ENCODE results near the gene NUB1. TPM values are rescaled to one million over a fixed set of nuclear protein-coding genes. Genes with fewer than 3 reads are reported as not detected.

The NUB1 gene
- total RNA-seq, 1 donor from 2014 or later, result 41.6 TPM

DNA sequence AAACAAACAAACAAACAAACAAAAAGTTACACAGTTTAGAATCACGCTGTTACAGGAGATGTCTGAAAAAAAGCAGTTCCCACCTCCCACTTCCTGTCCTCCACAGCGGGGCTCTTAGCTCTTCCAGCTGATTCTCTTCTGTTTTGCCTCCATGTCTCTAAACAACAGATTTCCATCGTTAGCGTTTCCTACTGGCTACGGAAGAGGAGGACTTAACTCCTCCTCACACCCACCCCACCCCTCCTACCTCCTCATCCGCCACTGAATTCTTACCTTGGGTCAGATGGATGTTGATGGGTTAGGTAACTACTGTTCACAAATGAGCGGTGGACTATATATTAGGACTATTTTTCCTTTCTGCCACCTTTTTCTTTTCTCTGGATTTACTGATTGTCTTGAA is 36.8 kb upstream of the NUB1 start:
- Histone ChIP-seq H3K4me2 (ENCODE audit: low read length) (peak overlapping the region; percentile 11), H3K4me1 (ENCODE audit: insufficient read depth, low read length) (peaks cover 8% of the 10 kb centered on the region), H3K79me2 (ENCODE audit: insufficient read depth, low read length) (no peaks in the 10 kb centered on the region), H2AFZ (ENCODE audit: low read depth, low read length) (peak overlapping the region; percentile 38), H3K4me3 (ENCODE audit: insufficient read depth, low read depth, low read length) (no peak overlapping the region), H3K27ac (ENCODE audit: low read depth, low read length) (no peak overlapping the region), H3K36me3 (ENCODE audit: insufficient read depth, low read length) (no peaks in the 10 kb centered on the region), H4K20me1 (ENCODE audit: insufficient read depth, low read length) (no peaks in the 10 kb centered on the region), H3K27me3 (ENCODE audit: insufficient read depth, low read length) (peaks cover 24% of the 10 kb centered on the region), H3K9me3 (ENCODE audit: insufficient read depth, low read depth, low read length) (no peaks in the 10 kb centered on the region), H3K9ac (ENCODE audit: low read length) (no peak overlapping the region)
- FAIRE-seq, result no peak
- DNase-seq (ENCODE audit: low read depth), result no peak
- H3K4me1 Mint-ChIP-seq (ENCODE audit: low read depth, unreplicated experiment), result peaks cover 2% of the 10 kb centered on the region
- H3K36me3 Mint-ChIP-seq (ENCODE audit: low read depth, unreplicated experiment), result no peaks in the 10 kb centered on the region
- TF ChIP-seq, protein P1, sequence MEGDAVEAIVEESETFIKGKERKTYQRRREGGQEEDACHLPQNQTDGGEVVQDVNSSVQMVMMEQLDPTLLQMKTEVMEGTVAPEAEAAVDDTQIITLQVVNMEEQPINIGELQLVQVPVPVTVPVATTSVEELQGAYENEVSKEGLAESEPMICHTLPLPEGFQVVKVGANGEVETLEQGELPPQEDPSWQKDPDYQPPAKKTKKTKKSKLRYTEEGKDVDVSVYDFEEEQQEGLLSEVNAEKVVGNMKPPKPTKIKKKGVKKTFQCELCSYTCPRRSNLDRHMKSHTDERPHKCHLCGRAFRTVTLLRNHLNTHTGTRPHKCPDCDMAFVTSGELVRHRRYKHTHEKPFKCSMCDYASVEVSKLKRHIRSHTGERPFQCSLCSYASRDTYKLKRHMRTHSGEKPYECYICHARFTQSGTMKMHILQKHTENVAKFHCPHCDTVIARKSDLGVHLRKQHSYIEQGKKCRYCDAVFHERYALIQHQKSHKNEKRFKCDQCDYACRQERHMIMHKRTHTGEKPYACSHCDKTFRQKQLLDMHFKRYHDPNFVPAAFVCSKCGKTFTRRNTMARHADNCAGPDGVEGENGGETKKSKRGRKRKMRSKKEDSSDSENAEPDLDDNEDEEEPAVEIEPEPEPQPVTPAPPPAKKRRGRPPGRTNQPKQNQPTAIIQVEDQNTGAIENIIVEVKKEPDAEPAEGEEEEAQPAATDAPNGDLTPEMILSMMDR (IDR thresholded peaks at IDR 0.05; ENCODE audit: insufficient read depth, low read depth, low read length), result no peak
- no peak for TF ChIP-seq EZH2 (IDR thresholded peaks at IDR 0.05; ENCODE audit: insufficient read depth, low read length)
- no peak overlapping the region for H3K4me3 Mint-ChIP-seq (ENCODE audit: unreplicated experiment)
- H3K27ac Mint-ChIP-seq (ENCODE audit: unreplicated experiment), result peak overlapping the region; percentile 42
- H3K27me3 Mint-ChIP-seq (ENCODE audit: low read depth, unreplicated experiment), result peaks cover 53% of the 10 kb centered on the region
- peaks cover 2% of the 10 kb centered on the region for H3K9me3 Mint-ChIP-seq (ENCODE audit: unreplicated experiment)

DNA sequence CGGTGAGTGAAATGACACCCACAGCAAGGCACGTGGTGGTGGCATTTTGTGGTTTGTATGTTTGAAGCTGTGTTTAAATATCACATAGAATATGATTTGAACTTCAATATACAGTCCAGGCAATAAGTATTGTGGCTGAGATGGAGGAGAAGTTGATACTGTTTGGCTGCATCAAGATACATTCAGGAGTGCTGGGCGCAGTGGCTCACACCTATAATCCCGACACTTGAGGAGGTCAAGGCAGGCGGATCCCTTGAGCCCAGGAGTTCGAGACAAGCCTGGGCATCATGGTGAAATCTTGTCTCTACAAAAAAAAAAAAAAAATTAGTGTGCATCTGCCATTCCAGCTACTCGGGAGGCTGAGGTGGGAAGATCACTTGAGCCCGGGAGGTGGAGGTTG is 35.2 kb upstream of the NUB1 start:
- Histone ChIP-seq H3K36me3 (ENCODE audit: insufficient read depth, low read length) (no peaks in the 10 kb centered on the region), H3K4me3 (ENCODE audit: insufficient read depth, low read depth, low read length) (no peak overlapping the region), H3K4me1 (ENCODE audit: insufficient read depth, low read length) (peaks cover 8% of the 10 kb centered on the region), H3K79me2 (ENCODE audit: insufficient read depth, low read length) (no peaks in the 10 kb centered on the region), H3K27ac (ENCODE audit: low read depth, low read length) (no peak overlapping the region), H3K9ac (ENCODE audit: low read length) (no peak overlapping the region), H4K20me1 (ENCODE audit: insufficient read depth, low read length) (no peaks in the 10 kb centered on the region), H2AFZ (ENCODE audit: low read depth, low read length) (no peak overlapping the region), H3K4me2 (ENCODE audit: low read length) (no peak overlapping the region), H3K27me3 (ENCODE audit: insufficient read depth, low read length) (peaks cover 15% of the 10 kb centered on the region), H3K9me3 (ENCODE audit: insufficient read depth, low read depth, low read length) (peaks cover 4% of the 10 kb centered on the region)
- Mint-ChIP-seq H3K36me3 (ENCODE audit: low read depth, unreplicated experiment) (no peaks in the 10 kb centered on the region), H3K4me1 (ENCODE audit: low read depth, unreplicated experiment) (peaks cover 2% of the 10 kb centered on the region), H3K27me3 (ENCODE audit: low read depth, unreplicated experiment) (peaks cover 41% of the 10 kb centered on the region), H3K27ac (ENCODE audit: unreplicated experiment) (no peak overlapping the region), H3K4me3 (ENCODE audit: unreplicated experiment) (no peak overlapping the region), H3K9me3 (ENCODE audit: unreplicated experiment) (no peaks in the 10 kb centered on the region)
- FAIRE-seq (no peak), DNase-seq (ENCODE audit: low read depth) (no peak)
- no peak for TF ChIP-seq EZH2 (IDR thresholded peaks at IDR 0.05; ENCODE audit: insufficient read depth, low read length)
- TF ChIP-seq, protein P1 (IDR thresholded peaks at IDR 0.05; ENCODE audit: insufficient read depth, low read depth, low read length), result no peak

DNA sequence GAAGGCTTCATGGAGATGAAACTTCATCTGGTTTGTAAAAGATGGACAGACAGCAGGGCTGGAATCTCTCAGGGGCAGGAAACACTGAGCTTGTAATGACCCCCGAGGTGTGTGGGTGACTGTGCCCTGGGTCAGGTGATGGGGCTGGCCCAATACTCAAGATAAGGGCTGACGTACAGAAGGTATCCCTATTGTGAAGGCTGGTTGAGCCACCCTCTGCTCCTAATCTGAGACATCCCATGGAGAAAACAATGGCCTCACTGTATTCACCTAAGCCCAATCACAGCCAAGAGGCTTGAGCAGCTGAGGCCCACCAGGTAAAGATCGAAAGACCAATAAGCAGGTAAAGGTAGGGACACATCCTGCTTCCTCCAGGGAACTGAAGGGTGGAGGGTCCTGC is 34.8 kb upstream of the NUB1 start:
- no peak for FAIRE-seq
- Mint-ChIP-seq H3K36me3 (ENCODE audit: low read depth, unreplicated experiment) (no peaks in the 10 kb centered on the region), H3K4me3 (ENCODE audit: unreplicated experiment) (no peak overlapping the region), H3K4me1 (ENCODE audit: low read depth, unreplicated experiment) (peaks cover 2% of the 10 kb centered on the region), H3K27me3 (ENCODE audit: low read depth, unreplicated experiment) (peaks cover 36% of the 10 kb centered on the region), H3K27ac (ENCODE audit: unreplicated experiment) (no peak overlapping the region), H3K9me3 (ENCODE audit: unreplicated experiment) (no peaks in the 10 kb centered on the region)
- no peaks in the 10 kb centered on the region for H4K20me1 ChIP-seq (ENCODE audit: insufficient read depth, low read length)
- TF ChIP-seq EZH2 (IDR thresholded peaks at IDR 0.05; ENCODE audit: insufficient read depth, low read length), result no peak
- H3K36me3 ChIP-seq (ENCODE audit: insufficient read depth, low read length), result no peaks in the 10 kb centered on the region
- H3K27me3 ChIP-seq (ENCODE audit: insufficient read depth, low read length), result peaks cover 12% of the 10 kb centered on the region
- no peaks in the 10 kb centered on the region for H3K79me2 ChIP-seq (ENCODE audit: insufficient read depth, low read length)
- H3K9ac ChIP-seq (ENCODE audit: low read length), result no peak overlapping the region
- peaks cover 5% of the 10 kb centered on the region for H3K9me3 ChIP-seq (ENCODE audit: insufficient read depth, low read depth, low read length)
- H3K4me2 ChIP-seq (ENCODE audit: low read length), result no peak overlapping the region
- H3K4me3 ChIP-seq (ENCODE audit: insufficient read depth, low read depth, low read length), result no peak overlapping the region
- no peak overlapping the region for H3K27ac ChIP-seq (ENCODE audit: low read depth, low read length)
- DNase-seq (ENCODE audit: low read depth), result no peak
- H2AFZ ChIP-seq (ENCODE audit: low read depth, low read length), result no peak overlapping the region
- peaks cover 8% of the 10 kb centered on the region for H3K4me1 ChIP-seq (ENCODE audit: insufficient read depth, low read length)

Data from astrocyte (in vitro differentiated cells and primary cell).